CD4-positive, alpha-beta T cell treated with Interleukin-6 at 100 ng/mL for 8 hours (primary cell): ENCODE data around the gene PRR3.
A peak's percentile ranks its signal among the peaks of the same experiment; 100 is the strongest.

ENCODE experiments used
- DNase-seq: peaks from one replicate; pipeline ENCODE4 v3.0.0-alpha.2; 2020; ENCODE audit warnings: mixed read lengths, low spot score

Gene PRR3

GRCh38 chr6:30537931-30538330 lies 19.2 kb upstream of the PRR3 start:
- no peak for DNase-seq

- peak; percentile 83 for DNase-seq
Observed at GRCh38 chr6:30541515-30542403, 15.3 kb upstream of the PRR3 start.

GRCh38 chr6:30542404-30542725 lies 14.7 kb upstream of the PRR3 start:
- DNase-seq, result peak; percentile 50

- no peak for DNase-seq
Observed at GRCh38 chr6:30542915-30543314, 14.2 kb upstream of the PRR3 start.

- DNase-seq, result peak; percentile 32
Observed at GRCh38 chr6:30543821-30544220, 13.3 kb upstream of the PRR3 start.

- DNase-seq, result peak; percentile 62
Observed at GRCh38 chr6:30544666-30545272, 12.3 kb upstream of the PRR3 start.

- DNase-seq, result no peak
Observed at GRCh38 chr6:30547454-30547853, 9.6 kb upstream of the PRR3 start.

- no peak for DNase-seq
Observed at GRCh38 chr6:30548375-30548774, 8.7 kb upstream of the PRR3 start.

- no peak for DNase-seq
Observed at GRCh38 chr6:30554404-30554803, 2.7 kb upstream of the PRR3 start.

- DNase-seq, result no peak
Observed at GRCh38 chr6:30554962-30555815, 1.9 kb upstream of the PRR3 start.

- DNase-seq, result no peak
Observed at GRCh38 chr6:30555816-30556065, 1.4 kb upstream of the PRR3 start.

- DNase-seq, result peak; percentile 98
Observed at GRCh38 chr6:30556066-30556905, 809 bp upstream of the PRR3 start, which contains the start of gene GNL1. Gene GNL1, minus strand, starts transcription at chr6:30556489. Its CDS starts 286 bp downstream, at chr6:30556203.

- no peak for DNase-seq
Observed at GRCh38 chr6:30557683-30557981, 537 bp downstream of the PRR3 start.

GRCh38 chr6:30560930-30561329 lies 3.8 kb downstream of the PRR3 start:
- no peak for DNase-seq

- no peak for DNase-seq
Observed at GRCh38 chr6:30562470-30563425, 5.7 kb downstream of the PRR3 start.

GRCh38 chr6:30564114-30564513 lies 7.0 kb downstream of the PRR3 start:
- DNase-seq, result no peak

- DNase-seq, result no peak
Observed at GRCh38 chr6:30565772-30566171, 8.7 kb downstream of the PRR3 start.

GRCh38 chr6:30568245-30568644 lies 11.2 kb downstream of the PRR3 start:
- DNase-seq, result no peak

- no peak for DNase-seq
Observed at GRCh38 chr6:30570263-30570662, 13.2 kb downstream of the PRR3 start.

- no peak for DNase-seq
Observed at GRCh38 chr6:30570740-30571074, 13.6 kb downstream of the PRR3 start.

GRCh38 chr6:30571075-30571761 lies 14.1 kb downstream of the PRR3 start, which contains the start of gene ABCF1:
Gene ABCF1, plus strand, starts transcription at chr6:30571442. Its CDS starts 46 bp downstream, at chr6:30571488.
- peak; percentile 98 for DNase-seq
